ENCODE measurements around the gene SIDT2. TPM values are rescaled to one million over a fixed set of nuclear protein-coding genes. Genes with fewer than 3 reads are reported as not detected.

The SIDT2 gene
- total RNA-seq, 4 donors from 2014 or later = 63.4 to 101 (median 81.1) TPM

- DNase-seq (ENCODE audit: low spot score) = no peak
- TF ChIP-seq CTCF (IDR thresholded peaks at IDR 0.05) = no peak
- no peak for ATAC-seq (ENCODE audit: low FRiP score)
Measured at GRCh38 chr11:117186431-117186761, 7.9 kb downstream of the SIDT2 start.

DNA sequence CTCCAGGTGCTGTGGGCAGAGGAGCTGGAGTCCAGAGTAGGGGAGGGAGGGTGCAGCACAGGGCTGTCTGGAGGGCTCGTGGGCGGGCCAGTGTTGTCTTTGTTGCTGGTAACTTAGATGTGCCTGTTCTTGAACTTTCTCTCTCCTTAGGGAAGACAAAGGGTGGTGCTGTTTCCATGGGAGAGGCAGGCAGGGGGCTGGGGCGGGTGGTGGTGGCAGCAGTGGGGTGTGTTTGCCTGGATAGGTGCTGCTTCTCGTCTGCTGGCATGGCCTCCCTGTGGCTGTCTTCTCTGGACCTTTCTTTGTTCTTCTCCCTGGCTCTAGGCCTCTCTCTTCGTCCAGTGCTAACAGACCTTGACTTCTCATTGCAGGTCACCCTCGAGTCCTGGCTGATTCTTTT, 8.5 kb downstream of the SIDT2 start:
- TF ChIP-seq CTCF (IDR thresholded peaks at IDR 0.05) = no peak
- ATAC-seq (ENCODE audit: low FRiP score) (no peak), DNase-seq (ENCODE audit: low spot score) (peak; percentile 11)

DNA sequence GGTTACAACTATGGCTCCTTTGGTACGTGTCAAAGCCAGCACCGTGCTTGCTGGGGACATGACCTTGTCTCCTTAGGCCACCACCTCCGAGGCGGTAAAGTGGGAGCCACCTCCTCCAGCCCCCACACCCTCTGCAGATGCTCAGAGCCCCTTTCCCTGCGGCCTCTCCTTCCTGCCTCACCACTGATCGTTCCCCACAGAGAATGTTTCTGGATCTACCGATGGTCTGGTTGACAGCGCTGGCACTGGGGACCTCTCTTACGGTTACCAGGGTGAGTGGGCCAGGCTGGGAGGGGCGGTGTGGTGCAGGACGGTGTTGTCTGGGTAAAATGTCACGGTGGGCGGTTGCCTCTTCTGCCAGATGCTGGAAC, 8.9 kb downstream of the SIDT2 start:
- DNase-seq (ENCODE audit: low spot score) (peak; percentile 14), ATAC-seq (ENCODE audit: low FRiP score) (no peak)
- no peak for TF ChIP-seq CTCF (IDR thresholded peaks at IDR 0.05)

GRCh38 chr11:117187799-117188481, 9.4 kb downstream of the SIDT2 start:
- DNase-seq (ENCODE audit: low spot score) (peak; percentile 17), ATAC-seq (ENCODE audit: low FRiP score) (no peak)
- TF ChIP-seq CTCF (IDR thresholded peaks at IDR 0.05) = no peak

- no peak for TF ChIP-seq CTCF (IDR thresholded peaks at IDR 0.05)
- DNase-seq (ENCODE audit: low spot score) = peak; percentile 22
- ATAC-seq (ENCODE audit: low FRiP score) = no peak
Measured at GRCh38 chr11:117188620-117189081, 10.1 kb downstream of the SIDT2 start.

GRCh38 chr11:117189191-117189940, 10.8 kb downstream of the SIDT2 start:
- ATAC-seq (ENCODE audit: low FRiP score) = no peak
- no peak for TF ChIP-seq CTCF (IDR thresholded peaks at IDR 0.05)
- peak; percentile 20 for DNase-seq (ENCODE audit: low spot score)

All from omental fat pad (tissue), 4 donors.